DMS 273 (cell line): ENCODE data around the gene RPS28.

Experiments used
- DNase-seq: peaks from one replicate; lab custom pipeline; 2025; ENCODE audit not compliant: unreplicated experiment; lab: John Stamatoyannopoulos, UW

The RPS28 gene

GRCh38 chr19:8370176-8371010 is 49.1 kb downstream of the RPS28 start:
- no peak for DNase-seq

DNA sequence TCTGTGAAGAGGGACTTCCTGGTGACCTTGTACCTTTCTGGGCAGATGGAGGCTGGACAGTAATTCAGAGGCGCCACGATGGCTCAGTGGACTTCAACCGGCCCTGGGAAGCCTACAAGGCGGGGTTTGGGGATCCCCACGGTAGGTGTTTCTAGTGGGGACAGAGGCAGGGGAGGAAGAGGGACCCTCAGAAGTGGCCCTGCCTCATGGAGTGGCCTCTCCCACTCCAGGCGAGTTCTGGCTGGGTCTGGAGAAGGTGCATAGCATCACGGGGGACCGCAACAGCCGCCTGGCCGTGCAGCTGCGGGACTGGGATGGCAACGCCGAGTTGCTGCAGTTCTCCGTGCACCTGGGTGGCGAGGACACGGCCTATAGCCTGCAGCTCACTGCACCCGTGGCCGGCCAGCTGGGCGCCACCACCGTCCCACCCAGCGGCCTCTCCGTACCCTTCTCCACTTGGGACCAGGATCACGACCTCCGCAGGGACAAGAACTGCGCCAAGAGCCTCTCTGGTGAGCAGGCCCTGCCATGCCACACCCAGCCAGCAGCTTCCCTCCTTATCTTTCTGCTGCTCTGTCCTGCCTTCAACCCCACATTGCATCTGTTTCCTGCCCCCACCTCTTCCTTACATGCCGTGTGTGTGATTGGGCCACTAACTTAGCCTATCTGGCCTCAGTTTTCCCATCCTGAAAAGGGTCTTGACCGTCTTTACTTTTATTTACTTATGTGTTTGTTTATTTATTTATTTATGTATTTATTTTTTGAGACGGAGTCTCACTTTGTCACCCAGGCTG is 49.9 kb downstream of the RPS28 start:
- no peak for DNase-seq
